Endothelial cell of umbilical vein (primary cell): Measurements from ENCODE around the gene USP34. TPM values are rescaled to one million over a fixed set of nuclear protein-coding genes. Genes with fewer than 3 reads are reported as not detected.

ENCODE experiments used
- BruUV-seq: library from RNA; stranded (reverse); fragments of 400-500 nt; replicated peaks from 2 replicates; lab custom pipeline; 2021; lab: Mats Ljungman, UMichigan
- CTCF ChIA-PET: fragments of 300-600, 350-600 bp; sonication (Branson Sonifier 250); formaldehyde crosslinking; loops from one replicate; lab custom pipeline; 2021; ENCODE audit warnings: antibody characterized with exemption, inconsistent platforms; lab: Charles Lee
- POLR2A ChIA-PET: fragments of 300-600, 350-600 bp; sonication (Branson Sonifier 250); formaldehyde crosslinking; loops from one replicate; lab custom pipeline; 2021; ENCODE audit warnings: antibody characterized with exemption, inconsistent platforms; lab: Charles Lee
- DNase-seq: peaks from one replicate; pipeline ENCODE4 v3.0.0-alpha.2; 2011; ENCODE audit warnings: low read depth, low spot score
- FAIRE-seq: peaks from 2 replicates; lab custom pipeline; 2011; peaks lifted over from hg19 to GRCh38; lab: Jason Lieb, UNC
- H2AFZ ChIP-seq: 2 replicates; pipeline ENCODE4 v1.6.0; 2012; ENCODE audit warnings: low read depth, low read length, control low read depth, inconsistent platforms
- H3K27ac ChIP-seq: 2 replicates; pipeline ENCODE4 v1.5.1; 2011; ENCODE audit warnings: low read depth, mild to moderate bottlenecking, control low read depth, low read length, moderate library complexity; ENCODE audit not compliant: insufficient read depth
- H3K27me3 ChIP-seq, 2 experiments: 2 replicates each; pipeline versions ENCODE4 v1.6.0 to v1.6.1; 2011; ENCODE audit warnings: low read length in 2 of 2, mixed read lengths in 1 of 2; ENCODE audit not compliant: control insufficient read depth in 2 of 2, insufficient read depth in 2 of 2
- H3K36me3 ChIP-seq, 2 experiments: 2 replicates in 1 of 2; 3 replicates in 1 of 2; pipeline ENCODE4 v1.5.1; 2011; ENCODE audit warnings: low read length in 2 of 2, mild to moderate bottlenecking in 1 of 2, moderate library complexity in 1 of 2; ENCODE audit not compliant: control insufficient read depth in 2 of 2, insufficient read depth in 2 of 2; ENCODE audit errors: extremely low read depth in 1 of 2
- H3K4me1 ChIP-seq: 3 replicates; pipeline ENCODE4 v1.5.1; 2011; ENCODE audit warnings: mild to moderate bottlenecking, low read length; ENCODE audit not compliant: control insufficient read depth, insufficient read depth; ENCODE audit errors: extremely low read depth
- H3K4me2 ChIP-seq: 2 replicates; pipeline ENCODE4 v1.6.1; 2011; ENCODE audit warnings: low read length, control low read depth, mixed read lengths; ENCODE audit not compliant: insufficient read depth
- H3K4me3 ChIP-seq, 3 experiments: fragments of 200-600 bp in 1 of 3; sonication (generic), shearing (Covaris generic) in 1 of 3; replicated peaks in 1 of 3; 2 replicates each; pipeline ENCODE4 v1.5.1; 2011 to 2016; ENCODE audit warnings: control low read depth in 3 of 3, low read length in 3 of 3, mild to moderate bottlenecking in 2 of 3, inconsistent platforms in 1 of 3, low read depth in 1 of 3, moderate library complexity in 1 of 3; ENCODE audit not compliant: insufficient read depth in 1 of 3
- H3K79me2 ChIP-seq: 2 replicates; pipeline ENCODE4 v1.6.0; 2012; ENCODE audit warnings: low read length, inconsistent platforms; ENCODE audit not compliant: control insufficient read depth, insufficient read depth
- H3K9ac ChIP-seq: replicated peaks from 2 replicates; pipeline ENCODE3; 2011; ENCODE audit warnings: low read length, control low read depth; ENCODE audit not compliant: insufficient read depth; ENCODE audit errors: extremely low read depth
- H3K9me1 ChIP-seq: replicated peaks from 3 replicates; pipeline ENCODE4 v1.6.0; 2011; ENCODE audit warnings: mild to moderate bottlenecking, low read length; ENCODE audit not compliant: control insufficient read depth, insufficient read depth; ENCODE audit errors: extremely low read depth
- H3K9me3 ChIP-seq: replicated peaks from 2 replicates; pipeline ENCODE4 v1.5.1; 2012; ENCODE audit warnings: low read length, inconsistent platforms; ENCODE audit not compliant: control insufficient read depth, insufficient read depth
- H4K20me1 ChIP-seq: replicated peaks from 2 replicates; pipeline ENCODE3; 2011; ENCODE audit warnings: mild to moderate bottlenecking, low read length; ENCODE audit not compliant: control insufficient read depth, insufficient read depth; ENCODE audit errors: extremely low read depth
- EZH2 ChIP-seq: IDR thresholded peaks from 2 replicates; pipeline ENCODE4 v1.6.1; 2012; ENCODE audit warnings: borderline replicate concordance, low read depth, mild to moderate bottlenecking, moderate library complexity, low read length, inconsistent platforms; ENCODE audit not compliant: severe bottlenecking
- FOS ChIP-seq: IDR thresholded peaks from 2 replicates; pipeline ENCODE4 v1.6.1; 2011; ENCODE audit warnings: mild to moderate bottlenecking, low read length, moderate library complexity, borderline replicate concordance; ENCODE audit not compliant: insufficient read depth
- GATA2 ChIP-seq: IDR thresholded peaks from 2 replicates; pipeline ENCODE4 v1.7.0; 2011; ENCODE audit warnings: low read depth, mild to moderate bottlenecking, moderate library complexity, mixed read lengths, low read length; ENCODE audit not compliant: insufficient read length, insufficient read depth
- JUN ChIP-seq: IDR thresholded peaks from 2 replicates; pipeline ENCODE4 v1.6.1; 2011; ENCODE audit warnings: borderline replicate concordance, low read depth; ENCODE audit not compliant: insufficient read length, insufficient read depth
- MAX ChIP-seq: IDR thresholded peaks from 2 replicates; pipeline ENCODE4 v1.6.1; 2011; ENCODE audit not compliant: insufficient read depth, insufficient read length
- MYC ChIP-seq: IDR thresholded peaks from one replicate; pipeline ENCODE4 v1.6.1; 2011; ENCODE audit warnings: mild to moderate bottlenecking, low read depth, low read length
- POLR2A ChIP-seq: IDR thresholded peaks from 2 replicates; pipeline ENCODE4 v1.6.1; 2012; ENCODE audit warnings: low read depth, mild to moderate bottlenecking, control low read depth, low read length
- POLR2AphosphoS5 ChIP-seq: IDR thresholded peaks from 2 replicates; pipeline ENCODE4 v1.6.1; 2012; ENCODE audit warnings: low read depth, mild to moderate bottlenecking, control low read depth, low read length, moderate library complexity; ENCODE audit not compliant: insufficient read depth
- dilution Hi-C: fragments of 300-500 bp; cut with MboI; formaldehyde crosslinking; loops from one replicate; pipeline ENCODE4 v1.15.0; 2019; ENCODE audit warnings: low sequenced_read_pairs; ENCODE audit not compliant: extremely low pct_ligation_motif_present
- intact Hi-C: fragments of 100-400 bp; cut with micrococcal nuclease; formaldehyde crosslinking; loops from one replicate; pipeline ENCODE4 v1.10.0; 2022
- polyA plus RNA-seq, 4 experiments: library from polyadenylated mRNA; depleted of rRNA in 3 of 4; stranded (reverse) in 3 of 4; unstranded in 1 of 4; fragments of >200 nt; gene quantifications; 2 replicates each; pipeline versions ENCODE4 v1.2.1 to v1.2.3, GENCODE V29; 2011 to 2012; ENCODE audit warnings: missing spikeins in 1 of 4
- total RNA-seq: library from RNA; stranded (reverse); gene quantifications from 2 replicates; pipeline ENCODE4 v1.2.3, GENCODE V29; 2021
- TF ChIP-seq, protein P1 (sequence below), 2 donors: IDR thresholded peaks; 1 replicate in 1 of 2; 2 replicates in 1 of 2; pipeline ENCODE4 v1.5.1; 2011; ENCODE audit warnings: low read length in 2 of 2, mild to moderate bottlenecking in 2 of 2, moderate library complexity in 2 of 2, control low read depth in 1 of 2, inconsistent platforms in 1 of 2, low read depth in 1 of 2; ENCODE audit not compliant: insufficient read depth in 1 of 2; ENCODE audit errors: extremely low read depth in 1 of 2

Gene USP34
- total and polyA plus RNA-seq, 2 donors (not counting 3 experiments of a cell fraction or from before 2014, with no cell fraction given) = 46.3 to 96.9 TPM

DNA sequence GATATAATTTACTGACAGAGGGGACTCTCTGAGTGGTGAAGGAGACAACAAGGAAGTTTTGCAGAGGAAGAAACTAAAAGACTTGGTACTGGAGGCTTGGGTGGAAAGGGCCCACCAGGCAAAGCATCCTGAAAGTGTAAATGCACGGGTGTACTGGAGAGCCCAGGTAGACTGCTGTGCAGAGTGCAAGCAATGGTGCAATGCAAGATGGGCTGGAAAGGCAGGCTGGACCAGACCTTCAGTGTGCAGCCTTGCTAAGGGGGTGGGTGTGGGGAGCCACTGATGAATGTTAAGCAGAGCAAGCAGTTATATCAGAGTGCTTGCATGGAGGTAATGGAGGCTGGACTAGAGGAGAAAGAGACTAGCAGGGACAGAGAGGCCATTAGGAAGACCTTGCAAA is 298.2 kb downstream of the USP34 start:
- dilution Hi-C loops (no loop called here), intact Hi-C loops (no loop called here)
- no peaks in the 10 kb centered on the region for H3K9me1 ChIP-seq
- no peaks in the 10 kb centered on the region for H4K20me1 ChIP-seq
- POLR2A ChIA-PET = no interaction called here
- no peaks in the 10 kb centered on the region for H3K79me2 ChIP-seq
- TF ChIP-seq JUN (no peak), EZH2 (no peak), POLR2AphosphoS5 (no peak), GATA2 (no peak), MAX (no peak), FOS (no peak), POLR2A (no peak), MYC (no peak)
- TF ChIP-seq, protein P1, sequence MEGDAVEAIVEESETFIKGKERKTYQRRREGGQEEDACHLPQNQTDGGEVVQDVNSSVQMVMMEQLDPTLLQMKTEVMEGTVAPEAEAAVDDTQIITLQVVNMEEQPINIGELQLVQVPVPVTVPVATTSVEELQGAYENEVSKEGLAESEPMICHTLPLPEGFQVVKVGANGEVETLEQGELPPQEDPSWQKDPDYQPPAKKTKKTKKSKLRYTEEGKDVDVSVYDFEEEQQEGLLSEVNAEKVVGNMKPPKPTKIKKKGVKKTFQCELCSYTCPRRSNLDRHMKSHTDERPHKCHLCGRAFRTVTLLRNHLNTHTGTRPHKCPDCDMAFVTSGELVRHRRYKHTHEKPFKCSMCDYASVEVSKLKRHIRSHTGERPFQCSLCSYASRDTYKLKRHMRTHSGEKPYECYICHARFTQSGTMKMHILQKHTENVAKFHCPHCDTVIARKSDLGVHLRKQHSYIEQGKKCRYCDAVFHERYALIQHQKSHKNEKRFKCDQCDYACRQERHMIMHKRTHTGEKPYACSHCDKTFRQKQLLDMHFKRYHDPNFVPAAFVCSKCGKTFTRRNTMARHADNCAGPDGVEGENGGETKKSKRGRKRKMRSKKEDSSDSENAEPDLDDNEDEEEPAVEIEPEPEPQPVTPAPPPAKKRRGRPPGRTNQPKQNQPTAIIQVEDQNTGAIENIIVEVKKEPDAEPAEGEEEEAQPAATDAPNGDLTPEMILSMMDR (IDR thresholded peaks at IDR 0.05; ENCODE audit: extremely low read depth in 1 of 2, insufficient read depth in 1 of 2, low read depth in 1 of 2, low read length in 2 of 2) = no peak
- H2AFZ ChIP-seq = no peak overlapping the region
- H3K4me3 ChIP-seq = no peak overlapping the region
- H3K4me1 ChIP-seq = peaks cover 7% of the 10 kb centered on the region
- no peaks in the 10 kb centered on the region for H3K36me3 ChIP-seq
- CTCF ChIA-PET = no interaction called here
- FAIRE-seq (no peak), DNase-seq (no peak)
- no TSS peak for BruUV-seq
- H3K4me2 ChIP-seq = no peak overlapping the region
- H3K9me3 ChIP-seq = no peaks in the 10 kb centered on the region
- peaks cover 0 to 2% of the 10 kb centered on the region in 2 experiments for H3K27me3 ChIP-seq
- no peak overlapping the region for H3K27ac ChIP-seq
- no peak overlapping the region for H3K9ac ChIP-seq
